Panc1 (cell line): Measurements from ENCODE around the gene LELP1.

ENCODE experiments used
- POLR2AphosphoS5 ChIP-seq: IDR thresholded peaks from 2 replicates; pipeline ENCODE4 v1.6.1; 2012; ENCODE audit warnings: mild to moderate bottlenecking, low read depth, low read length, moderate library complexity
- TCF7L2 ChIP-seq: IDR thresholded peaks from 2 replicates; pipeline ENCODE4 v1.6.1; 2011; ENCODE audit warnings: mild to moderate bottlenecking, low read depth, low read length, inconsistent platforms
- TF ChIP-seq, protein P1 (sequence below): fragments of 450-650 bp; IDR thresholded peaks from 2 replicates; pipeline ENCODE4 v1.5.1; 2017; ENCODE audit warnings: mild to moderate bottlenecking
- TF ChIP-seq, protein P2 (sequence below), 2 experiments: IDR thresholded peaks; 2 replicates each; pipeline ENCODE4 v1.6.1; 2011 to 2012; ENCODE audit warnings: low read depth in 2 of 2, control low read depth in 1 of 2, low read length in 1 of 2, mild to moderate bottlenecking in 1 of 2, moderate library complexity in 1 of 2; ENCODE audit not compliant: insufficient read depth in 1 of 2

DNA sequence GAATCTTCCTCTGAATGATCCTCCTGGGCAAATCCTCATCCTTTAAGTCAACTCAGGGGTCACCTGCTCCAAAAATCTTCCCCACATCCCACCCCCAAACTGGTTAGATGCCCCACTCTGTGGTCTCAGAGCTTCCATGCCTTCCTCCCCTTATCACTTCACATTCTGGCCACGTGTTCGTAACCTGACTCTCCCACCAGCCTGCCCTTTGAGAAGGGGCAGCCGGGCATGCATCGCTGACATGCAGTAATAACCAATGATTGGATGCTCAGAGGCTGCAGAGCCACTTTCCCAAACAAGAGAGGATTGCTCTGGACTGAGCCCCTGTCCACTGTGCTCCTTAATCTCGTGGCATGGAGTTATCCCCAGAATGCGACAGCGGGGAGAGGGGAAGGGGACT is 7.0 kb downstream of the LELP1 start:
- TF ChIP-seq, protein P1, sequence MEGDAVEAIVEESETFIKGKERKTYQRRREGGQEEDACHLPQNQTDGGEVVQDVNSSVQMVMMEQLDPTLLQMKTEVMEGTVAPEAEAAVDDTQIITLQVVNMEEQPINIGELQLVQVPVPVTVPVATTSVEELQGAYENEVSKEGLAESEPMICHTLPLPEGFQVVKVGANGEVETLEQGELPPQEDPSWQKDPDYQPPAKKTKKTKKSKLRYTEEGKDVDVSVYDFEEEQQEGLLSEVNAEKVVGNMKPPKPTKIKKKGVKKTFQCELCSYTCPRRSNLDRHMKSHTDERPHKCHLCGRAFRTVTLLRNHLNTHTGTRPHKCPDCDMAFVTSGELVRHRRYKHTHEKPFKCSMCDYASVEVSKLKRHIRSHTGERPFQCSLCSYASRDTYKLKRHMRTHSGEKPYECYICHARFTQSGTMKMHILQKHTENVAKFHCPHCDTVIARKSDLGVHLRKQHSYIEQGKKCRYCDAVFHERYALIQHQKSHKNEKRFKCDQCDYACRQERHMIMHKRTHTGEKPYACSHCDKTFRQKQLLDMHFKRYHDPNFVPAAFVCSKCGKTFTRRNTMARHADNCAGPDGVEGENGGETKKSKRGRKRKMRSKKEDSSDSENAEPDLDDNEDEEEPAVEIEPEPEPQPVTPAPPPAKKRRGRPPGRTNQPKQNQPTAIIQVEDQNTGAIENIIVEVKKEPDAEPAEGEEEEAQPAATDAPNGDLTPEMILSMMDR = no peak
- TF ChIP-seq, protein P2, sequence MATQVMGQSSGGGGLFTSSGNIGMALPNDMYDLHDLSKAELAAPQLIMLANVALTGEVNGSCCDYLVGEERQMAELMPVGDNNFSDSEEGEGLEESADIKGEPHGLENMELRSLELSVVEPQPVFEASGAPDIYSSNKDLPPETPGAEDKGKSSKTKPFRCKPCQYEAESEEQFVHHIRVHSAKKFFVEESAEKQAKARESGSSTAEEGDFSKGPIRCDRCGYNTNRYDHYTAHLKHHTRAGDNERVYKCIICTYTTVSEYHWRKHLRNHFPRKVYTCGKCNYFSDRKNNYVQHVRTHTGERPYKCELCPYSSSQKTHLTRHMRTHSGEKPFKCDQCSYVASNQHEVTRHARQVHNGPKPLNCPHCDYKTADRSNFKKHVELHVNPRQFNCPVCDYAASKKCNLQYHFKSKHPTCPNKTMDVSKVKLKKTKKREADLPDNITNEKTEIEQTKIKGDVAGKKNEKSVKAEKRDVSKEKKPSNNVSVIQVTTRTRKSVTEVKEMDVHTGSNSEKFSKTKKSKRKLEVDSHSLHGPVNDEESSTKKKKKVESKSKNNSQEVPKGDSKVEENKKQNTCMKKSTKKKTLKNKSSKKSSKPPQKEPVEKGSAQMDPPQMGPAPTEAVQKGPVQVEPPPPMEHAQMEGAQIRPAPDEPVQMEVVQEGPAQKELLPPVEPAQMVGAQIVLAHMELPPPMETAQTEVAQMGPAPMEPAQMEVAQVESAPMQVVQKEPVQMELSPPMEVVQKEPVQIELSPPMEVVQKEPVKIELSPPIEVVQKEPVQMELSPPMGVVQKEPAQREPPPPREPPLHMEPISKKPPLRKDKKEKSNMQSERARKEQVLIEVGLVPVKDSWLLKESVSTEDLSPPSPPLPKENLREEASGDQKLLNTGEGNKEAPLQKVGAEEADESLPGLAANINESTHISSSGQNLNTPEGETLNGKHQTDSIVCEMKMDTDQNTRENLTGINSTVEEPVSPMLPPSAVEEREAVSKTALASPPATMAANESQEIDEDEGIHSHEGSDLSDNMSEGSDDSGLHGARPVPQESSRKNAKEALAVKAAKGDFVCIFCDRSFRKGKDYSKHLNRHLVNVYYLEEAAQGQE (IDR thresholded peaks at IDR 0.05; ENCODE audit: insufficient read depth in 1 of 2, low read depth in 2 of 2, low read length in 1 of 2) = no peak
- TF ChIP-seq TCF7L2 (no peak), POLR2AphosphoS5 (no peak)
